H9 (cell line): ENCODE measurements around the gene SIPA1L3. TPM values are rescaled to one million over a fixed set of nuclear protein-coding genes. Genes with fewer than 3 reads are reported as not detected.
A peak's percentile ranks its signal among the peaks of the same experiment; 100 is the strongest.

Experiments used
- DNase-seq: peaks from one replicate; pipeline ENCODE4 v3.0.0-alpha.2; 2017
- H2AFZ ChIP-seq: one replicate; pipeline ENCODE4 v1.6.1; 2013; ENCODE audit warnings: mild to moderate bottlenecking, low read length, control low read depth, moderate library complexity
- H2AK5ac ChIP-seq: 2 replicates; pipeline ENCODE4 v1.6.1; 2013; ENCODE audit warnings: low read length, control low read depth, mixed read lengths; ENCODE audit not compliant: insufficient read length
- H2BK120ac ChIP-seq: one replicate; pipeline ENCODE4 v1.6.1; 2013; ENCODE audit warnings: low read depth, mild to moderate bottlenecking, low read length, control low read depth, inconsistent platforms; ENCODE audit not compliant: poor library complexity, severe bottlenecking
- H2BK12ac ChIP-seq: 2 replicates; pipeline ENCODE4 v1.6.1; 2013; ENCODE audit warnings: low read length, control low read depth, mixed read lengths, low read depth; ENCODE audit not compliant: insufficient read length
- H2BK15ac ChIP-seq: 2 replicates; pipeline ENCODE4 v1.6.1; 2013; ENCODE audit warnings: low read depth, low read length, control low read depth
- H2BK20ac ChIP-seq: one replicate; pipeline ENCODE4 v1.6.1; 2013; ENCODE audit warnings: low read depth, mild to moderate bottlenecking, low read length, control low read depth, inconsistent platforms; ENCODE audit not compliant: poor library complexity, severe bottlenecking
- H2BK5ac ChIP-seq: 2 replicates; pipeline ENCODE4 v1.6.1; 2013; ENCODE audit warnings: low read length, control low read depth, mixed read lengths; ENCODE audit not compliant: insufficient read length
- H3K14ac ChIP-seq: 2 replicates; pipeline ENCODE4 v1.6.1; 2013; ENCODE audit warnings: low read length, control low read depth; ENCODE audit not compliant: insufficient read depth
- H3K18ac ChIP-seq: 2 replicates; pipeline ENCODE4 v1.6.1; 2013; ENCODE audit warnings: low read depth, mild to moderate bottlenecking, mixed read lengths, low read length, control low read depth; ENCODE audit not compliant: insufficient read length
- H3K23ac ChIP-seq: 2 replicates; pipeline ENCODE4 v1.6.1; 2013; ENCODE audit warnings: low read length, control low read depth, mixed read lengths, low read depth; ENCODE audit not compliant: insufficient read length
- H3K23me2 ChIP-seq: 2 replicates; pipeline ENCODE4 v1.6.1; 2013; ENCODE audit warnings: low read depth, mild to moderate bottlenecking, mixed read lengths, low read length, control low read depth; ENCODE audit not compliant: insufficient read length, poor library complexity, severe bottlenecking
- H3K27ac ChIP-seq: 2 replicates; pipeline ENCODE4 v1.5.1; 2013; ENCODE audit warnings: low read length, control low read depth, mixed read lengths, low read depth; ENCODE audit not compliant: insufficient read length
- H3K27me3 ChIP-seq: 2 replicates; pipeline ENCODE4 v1.6.1; 2013; ENCODE audit warnings: low read length, control low read depth, inconsistent platforms; ENCODE audit not compliant: insufficient read depth
- H3K4ac ChIP-seq: 2 replicates; pipeline ENCODE4 v1.6.1; 2013; ENCODE audit warnings: low read depth, mild to moderate bottlenecking, control low read depth, inconsistent platforms, low read length, moderate library complexity
- H3K4me1 ChIP-seq: 2 replicates; pipeline ENCODE4 v1.6.1; 2013; ENCODE audit warnings: low read length, control low read depth, inconsistent platforms; ENCODE audit not compliant: insufficient read depth
- H3K4me2 ChIP-seq: 2 replicates; pipeline ENCODE4 v1.6.1; 2013; ENCODE audit warnings: low read length, control low read depth, mixed read lengths; ENCODE audit not compliant: insufficient read length, insufficient read depth
- H3K56ac ChIP-seq: 2 replicates; pipeline ENCODE4 v1.6.1; 2013; ENCODE audit warnings: low read depth, mild to moderate bottlenecking, mixed read lengths, low read length, control low read depth; ENCODE audit not compliant: insufficient read length
- H3K79me1 ChIP-seq: 2 replicates; pipeline ENCODE4 v1.6.1; 2013; ENCODE audit warnings: low read depth, mild to moderate bottlenecking, moderate library complexity, low read length, control low read depth, inconsistent platforms; ENCODE audit not compliant: insufficient read depth, poor library complexity, severe bottlenecking
- H3K79me2 ChIP-seq: 2 replicates; pipeline ENCODE4 v1.6.1; 2013; ENCODE audit warnings: low read length, control low read depth, inconsistent platforms; ENCODE audit not compliant: insufficient read depth
- H3K9ac ChIP-seq: 2 replicates; pipeline ENCODE4 v1.6.1; 2013; ENCODE audit warnings: low read length, control low read depth, mixed read lengths; ENCODE audit not compliant: insufficient read length; ENCODE audit errors: extremely low read depth
- H3K9me3 ChIP-seq: one replicate; pipeline ENCODE4 v1.6.1; 2013; ENCODE audit warnings: low read depth, low read length, inconsistent platforms; ENCODE audit not compliant: control insufficient read depth
- H3T11ph ChIP-seq: one replicate; pipeline ENCODE4 v1.6.1; 2013; ENCODE audit warnings: mild to moderate bottlenecking, low read length, control low read depth, inconsistent platforms
- H4K20me1 ChIP-seq: one replicate; pipeline ENCODE4 v1.6.1; 2013; ENCODE audit not compliant: control insufficient read depth, insufficient read length, insufficient read depth
- H4K5ac ChIP-seq: 2 replicates; pipeline ENCODE4 v1.6.1; 2013; ENCODE audit warnings: low read depth, mild to moderate bottlenecking, mixed read lengths, low read length, control low read depth; ENCODE audit not compliant: insufficient read length
- H4K8ac ChIP-seq: replicated peaks from 2 replicates; pipeline ENCODE4 v1.6.1; 2013; ENCODE audit warnings: low read length, control low read depth, mixed read lengths, low read depth; ENCODE audit not compliant: insufficient read length
- H4K91ac ChIP-seq: 2 replicates; pipeline ENCODE4 v1.6.1; 2013; ENCODE audit warnings: low read depth, mild to moderate bottlenecking, moderate library complexity, mixed read lengths, low read length, control low read depth; ENCODE audit not compliant: insufficient read length
- H3K27ac Mint-ChIP-seq, 3 experiments: 2 replicates in 2 of 3; 3 replicates in 1 of 3; pipeline ENCODE4 v1.8.0; 2020 to 2021; ENCODE audit warnings: mixed read lengths in 3 of 3, mild to moderate bottlenecking in 1 of 3, moderate library complexity in 1 of 3
- H3K27me3 Mint-ChIP-seq: 2 replicates; pipeline ENCODE4 v1.8.0; 2021; ENCODE audit warnings: low read depth, mild to moderate bottlenecking, moderate library complexity, mixed read lengths
- H3K36me3 Mint-ChIP-seq, 3 experiments: 2 replicates in 2 of 3; 3 replicates in 1 of 3; pipeline ENCODE4 v1.8.0; 2020 to 2021; ENCODE audit warnings: low read depth in 3 of 3, mixed read lengths in 3 of 3; ENCODE audit not compliant: insufficient read depth in 1 of 3
- H3K4me1 Mint-ChIP-seq, 2 experiments: 2 replicates each; pipeline ENCODE4 v1.8.0; 2020; ENCODE audit warnings: mixed read lengths in 2 of 2
- H3K4me3 Mint-ChIP-seq, 2 experiments: 2 replicates in 1 of 2; 3 replicates in 1 of 2; pipeline ENCODE4 v1.8.0; 2020 to 2021; ENCODE audit warnings: mild to moderate bottlenecking in 2 of 2, mixed read lengths in 2 of 2, moderate library complexity in 1 of 2
- H3K9me3 Mint-ChIP-seq, 2 experiments: 2 replicates in 1 of 2; 3 replicates in 1 of 2; pipeline ENCODE4 v1.8.0; 2020; ENCODE audit warnings: mild to moderate bottlenecking in 2 of 2, mixed read lengths in 2 of 2, moderate library complexity in 1 of 2
- WGBS: extraction: QIAGEN DNeasy Blood & Tissue Kit; methylation state at CpG from one replicate; pipeline ENCODE4 v1.1.7; 2013; ENCODE audit warnings: missing lambda C conversion rate, low lambda C conversion rate, mixed read lengths; ENCODE audit not compliant: insufficient read length; ENCODE audit errors: extremely low coverage; 5-methylcytosine and 5-hydroxymethylcytosine counted together
- total RNA-seq: library from RNA; stranded (reverse); gene quantifications from 2 replicates; pipeline ENCODE4 v1.2.1, GENCODE V29; 2021
- TF ChIP-seq, protein P1 (sequence below): fragments of 200-600 bp; sonication (generic); conservative IDR thresholded peaks from 3 replicates; pipeline ENCODE4 v1.8.0; 2021; ENCODE audit warnings: antibody characterized with exemption, mild to moderate bottlenecking

The SIPA1L3 gene
- total RNA-seq, 1 experiment from 2014 or later: 40.1 TPM

GRCh38 chr19:38202504-38202903 is 295.5 kb downstream of the SIPA1L3 start:
- Histone ChIP-seq H3K18ac (no peak overlapping the region), H4K5ac (no peak overlapping the region), H3T11ph (no peak overlapping the region), H2BK12ac (no peak overlapping the region), H2BK120ac (no peak overlapping the region), H3K23ac (no peak overlapping the region), H4K8ac (no peak overlapping the region), H2BK15ac (no peak overlapping the region), H3K56ac (no peak overlapping the region), H2BK5ac (no peak overlapping the region), H3K4me1 (no peaks in the 10 kb centered on the region), H3K14ac (no peak overlapping the region), H3K4me2 (no peak overlapping the region), H3K27ac (no peak overlapping the region), H2AFZ (no peak overlapping the region), H3K79me2 (no peaks in the 10 kb centered on the region), H4K91ac (no peak overlapping the region), H3K9ac (no peak overlapping the region), H3K4ac (no peak overlapping the region), H3K23me2 (no peaks in the 10 kb centered on the region), H3K79me1 (no peaks in the 10 kb centered on the region), H3K27me3 (no peaks in the 10 kb centered on the region), H2BK20ac (no peak overlapping the region), H4K20me1 (no peaks in the 10 kb centered on the region), H2AK5ac (no peak overlapping the region), H3K9me3 (no peaks in the 10 kb centered on the region)
- H3K27me3 Mint-ChIP-seq: no peaks in the 10 kb centered on the region; the same call in 1 of the 2 replicates
- TF ChIP-seq, protein P1, sequence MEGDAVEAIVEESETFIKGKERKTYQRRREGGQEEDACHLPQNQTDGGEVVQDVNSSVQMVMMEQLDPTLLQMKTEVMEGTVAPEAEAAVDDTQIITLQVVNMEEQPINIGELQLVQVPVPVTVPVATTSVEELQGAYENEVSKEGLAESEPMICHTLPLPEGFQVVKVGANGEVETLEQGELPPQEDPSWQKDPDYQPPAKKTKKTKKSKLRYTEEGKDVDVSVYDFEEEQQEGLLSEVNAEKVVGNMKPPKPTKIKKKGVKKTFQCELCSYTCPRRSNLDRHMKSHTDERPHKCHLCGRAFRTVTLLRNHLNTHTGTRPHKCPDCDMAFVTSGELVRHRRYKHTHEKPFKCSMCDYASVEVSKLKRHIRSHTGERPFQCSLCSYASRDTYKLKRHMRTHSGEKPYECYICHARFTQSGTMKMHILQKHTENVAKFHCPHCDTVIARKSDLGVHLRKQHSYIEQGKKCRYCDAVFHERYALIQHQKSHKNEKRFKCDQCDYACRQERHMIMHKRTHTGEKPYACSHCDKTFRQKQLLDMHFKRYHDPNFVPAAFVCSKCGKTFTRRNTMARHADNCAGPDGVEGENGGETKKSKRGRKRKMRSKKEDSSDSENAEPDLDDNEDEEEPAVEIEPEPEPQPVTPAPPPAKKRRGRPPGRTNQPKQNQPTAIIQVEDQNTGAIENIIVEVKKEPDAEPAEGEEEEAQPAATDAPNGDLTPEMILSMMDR: no peak
- no peak overlapping the region for H3K4me3 Mint-ChIP-seq
- peaks cover 0 to 27% (median 22%) of the 10 kb centered on the region in 3 experiments; a peak in 5 of 7 replicates for H3K36me3 Mint-ChIP-seq
- H3K9me3 Mint-ChIP-seq: no peaks in the 10 kb centered on the region
- DNase-seq: no peak
- H3K4me1 Mint-ChIP-seq: peaks cover 0 to 10% of the 10 kb centered on the region in 2 experiments; a peak in 2 of 4 replicates
- WGBS: no CpG with 5 or more reads among the region's 14 CpGs
- peak overlapping the region; percentile 61 to 90 (median 80); a peak in 4 of 7 replicates for H3K27ac Mint-ChIP-seq
